Omental fat pad (tissue), 4 donors: ENCODE data around the gene RAB20. TPM values are rescaled to one million over a fixed set of nuclear protein-coding genes. Genes with fewer than 3 reads are reported as not detected.
A peak's percentile ranks its signal among the peaks of the same experiment; 100 is the strongest.
"Not testable (repeated sequence)": the region's sequence is repeated elsewhere in the genome, so short reads cannot be mapped to it uniquely, and the experiment has no call there.

ENCODE experiments used
- ATAC-seq: fragments of 150-250 bp; one replicate; pipeline ENCODE4 v1.9.1; 2016; ENCODE audit warnings: mild to moderate bottlenecking, moderate library complexity; ENCODE audit not compliant: low FRiP score
- DNase-seq: peaks from one replicate; pipeline ENCODE4 v3.0.0-alpha.2; 2019; ENCODE audit warnings: low spot score
- total RNA-seq, 4 donors: library from RNA; depleted of rRNA; stranded (reverse); fragments of >200 nt; gene quantifications; one replicate each; pipeline ENCODE4 v1.1.0, GENCODE V29; 2016
- TF ChIP-seq, protein P1 (sequence below), 3 donors: fragments of 450-650 bp; IDR thresholded peaks; one replicate each; pipeline ENCODE4 v1.5.1; 2016 to 2017; ENCODE audit warnings: antibody characterized with exemption in 3 of 3, mild to moderate bottlenecking in 3 of 3, moderate library complexity in 2 of 3

RAB20 gene
- total RNA-seq, 4 donors from 2014 or later: 34.7 to 67.9 (median 49.4) TPM

DNA sequence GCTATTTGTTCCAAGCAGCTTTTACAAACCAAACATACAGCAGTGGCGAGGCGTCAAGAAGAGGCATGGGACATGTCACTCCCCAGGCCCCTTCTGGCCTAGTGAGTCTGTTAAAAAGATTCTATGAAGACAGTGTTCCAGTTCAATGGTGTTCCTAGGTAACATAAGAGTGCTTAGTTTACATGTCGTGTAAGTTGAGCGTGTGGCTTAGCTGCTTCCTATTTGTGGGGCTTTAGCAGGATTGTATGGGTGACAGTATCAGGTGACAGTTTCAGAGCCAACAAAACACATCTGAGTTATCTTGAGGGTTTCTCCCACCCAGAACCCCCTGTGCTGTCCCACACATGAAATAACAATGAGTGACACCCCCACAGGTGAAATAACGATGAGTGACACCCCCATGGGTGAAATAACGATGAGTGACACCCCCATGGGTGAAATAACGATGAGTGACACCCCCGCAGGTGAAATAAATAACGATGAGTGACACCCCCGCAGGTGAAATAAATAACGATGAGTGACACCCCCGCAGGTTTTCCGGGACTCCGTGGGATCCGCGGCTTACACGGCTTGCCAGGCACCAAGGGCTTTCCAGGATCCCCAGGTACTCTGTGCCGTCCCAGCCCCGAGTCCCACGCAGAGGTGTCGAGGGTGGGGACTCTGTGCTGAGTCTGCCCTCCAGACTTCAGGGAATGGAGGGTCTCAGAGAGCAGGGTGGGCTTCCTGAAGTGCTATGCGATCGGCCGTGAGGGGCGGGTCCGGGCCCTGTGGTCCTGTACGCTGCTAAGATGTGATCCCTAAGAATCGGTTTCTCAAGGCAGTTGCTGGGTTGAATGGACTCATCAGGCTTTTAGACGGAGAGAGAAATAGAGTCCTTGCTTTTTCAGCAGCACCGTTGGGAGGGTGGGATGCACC, 68.6 kb downstream of the RAB20 start:
- TF ChIP-seq, protein P1, sequence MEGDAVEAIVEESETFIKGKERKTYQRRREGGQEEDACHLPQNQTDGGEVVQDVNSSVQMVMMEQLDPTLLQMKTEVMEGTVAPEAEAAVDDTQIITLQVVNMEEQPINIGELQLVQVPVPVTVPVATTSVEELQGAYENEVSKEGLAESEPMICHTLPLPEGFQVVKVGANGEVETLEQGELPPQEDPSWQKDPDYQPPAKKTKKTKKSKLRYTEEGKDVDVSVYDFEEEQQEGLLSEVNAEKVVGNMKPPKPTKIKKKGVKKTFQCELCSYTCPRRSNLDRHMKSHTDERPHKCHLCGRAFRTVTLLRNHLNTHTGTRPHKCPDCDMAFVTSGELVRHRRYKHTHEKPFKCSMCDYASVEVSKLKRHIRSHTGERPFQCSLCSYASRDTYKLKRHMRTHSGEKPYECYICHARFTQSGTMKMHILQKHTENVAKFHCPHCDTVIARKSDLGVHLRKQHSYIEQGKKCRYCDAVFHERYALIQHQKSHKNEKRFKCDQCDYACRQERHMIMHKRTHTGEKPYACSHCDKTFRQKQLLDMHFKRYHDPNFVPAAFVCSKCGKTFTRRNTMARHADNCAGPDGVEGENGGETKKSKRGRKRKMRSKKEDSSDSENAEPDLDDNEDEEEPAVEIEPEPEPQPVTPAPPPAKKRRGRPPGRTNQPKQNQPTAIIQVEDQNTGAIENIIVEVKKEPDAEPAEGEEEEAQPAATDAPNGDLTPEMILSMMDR (IDR thresholded peaks at IDR 0.05): no peak
- peak; percentile 5 for ATAC-seq
- no peak for DNase-seq

DNA sequence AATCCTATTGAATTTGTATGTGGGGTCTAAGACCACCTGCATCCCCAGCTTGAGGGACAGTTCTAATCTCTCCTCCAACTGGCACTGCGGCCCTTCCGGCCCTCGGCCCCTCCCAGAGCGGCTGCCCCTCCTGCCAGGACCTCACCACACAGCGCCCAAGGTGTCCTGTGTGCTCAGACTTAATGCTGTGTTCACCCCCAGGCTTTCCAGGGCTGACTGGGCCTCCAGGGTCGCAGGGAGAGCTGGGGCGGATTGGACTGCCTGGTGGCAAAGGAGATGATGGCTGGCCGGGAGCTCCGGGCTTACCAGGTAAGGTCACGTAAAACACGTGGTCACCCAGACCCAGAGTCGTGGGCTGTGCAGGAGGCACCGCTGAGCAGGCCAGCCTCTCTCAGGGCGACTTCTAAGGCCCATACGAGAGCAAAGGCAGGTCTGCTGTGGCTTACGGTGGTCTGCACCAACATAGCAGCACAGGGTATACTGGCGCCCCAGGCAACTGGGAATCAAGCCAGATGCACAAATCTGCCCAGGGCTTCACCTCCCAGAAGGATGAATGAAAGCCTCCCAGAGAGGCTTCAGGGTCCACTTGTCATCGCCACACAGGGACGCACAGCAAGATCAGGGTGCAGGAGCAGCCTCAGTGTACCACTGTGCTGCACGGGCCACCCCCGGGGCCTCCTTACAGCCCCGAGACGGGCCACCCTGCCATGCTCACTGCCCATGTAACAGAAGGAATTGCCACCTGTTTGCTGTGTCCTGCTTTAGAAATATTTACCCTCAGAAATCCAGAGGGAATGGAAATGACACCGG, 69.4 kb downstream of the RAB20 start:
- TF ChIP-seq, protein P1 (IDR thresholded peaks at IDR 0.05): no peak
- DNase-seq (no peak), ATAC-seq (no peak)

DNA sequence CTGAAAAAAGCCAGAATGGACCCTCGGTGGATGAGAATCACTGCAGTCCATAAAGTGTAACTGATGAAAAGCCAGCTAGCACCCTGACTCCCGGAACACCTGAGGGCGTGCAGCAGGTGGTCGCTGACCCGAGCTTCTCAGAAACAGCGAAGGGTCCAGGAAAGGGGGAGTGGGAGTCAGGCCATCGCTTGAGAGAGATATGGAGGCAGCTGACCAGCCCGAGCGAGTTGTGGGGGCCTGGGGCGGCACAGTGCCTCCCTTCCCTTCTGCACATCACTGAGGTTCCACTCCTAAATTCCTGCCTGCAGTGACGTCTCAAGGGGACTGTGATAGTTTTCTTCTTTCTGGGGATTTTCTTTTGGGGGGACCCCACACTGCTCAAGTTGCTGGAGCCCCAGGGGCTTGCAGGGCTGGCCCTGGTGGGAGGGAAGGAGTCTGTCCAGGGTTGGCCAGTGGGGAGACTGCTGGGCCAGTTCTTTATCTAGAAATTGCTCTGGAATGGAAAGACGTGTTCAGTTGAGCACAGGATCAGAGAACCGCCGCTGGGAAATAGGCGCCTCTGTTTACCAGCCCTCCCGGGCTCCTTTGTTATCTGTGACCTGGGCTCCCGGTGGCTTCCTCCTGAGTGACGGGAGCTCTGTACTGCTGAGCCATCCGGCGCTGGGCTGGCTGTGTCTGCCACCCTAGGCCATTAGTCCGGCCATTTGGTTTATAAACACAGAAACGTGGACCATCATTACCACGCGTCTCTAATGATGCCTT, 71.3 kb downstream of the RAB20 start:
- ATAC-seq (no peak), DNase-seq (no peak)
- TF ChIP-seq, protein P1 (IDR thresholded peaks at IDR 0.05): no peak

DNA sequence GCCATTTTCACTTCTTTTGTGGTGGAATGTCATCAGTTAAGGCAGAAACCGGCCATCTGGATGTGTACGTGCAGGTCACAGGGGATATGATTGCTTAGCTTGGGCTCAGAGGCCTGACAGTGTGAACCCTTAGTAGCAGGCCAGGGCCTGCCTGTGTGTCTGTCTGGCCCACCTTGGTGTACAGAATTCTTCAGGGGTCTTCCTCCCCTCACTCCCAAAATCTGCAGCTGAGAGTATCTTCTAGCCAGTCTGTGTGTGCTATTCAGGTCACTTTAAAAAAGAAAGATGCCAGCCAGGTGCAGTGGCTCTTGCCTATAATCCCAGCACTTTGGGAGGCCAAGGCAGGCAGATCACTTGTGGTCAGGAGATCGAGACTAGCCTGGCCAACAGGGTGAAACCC, 74.6 kb downstream of the RAB20 start:
- not testable (repeated sequence) for DNase-seq, ATAC-seq

DNA sequence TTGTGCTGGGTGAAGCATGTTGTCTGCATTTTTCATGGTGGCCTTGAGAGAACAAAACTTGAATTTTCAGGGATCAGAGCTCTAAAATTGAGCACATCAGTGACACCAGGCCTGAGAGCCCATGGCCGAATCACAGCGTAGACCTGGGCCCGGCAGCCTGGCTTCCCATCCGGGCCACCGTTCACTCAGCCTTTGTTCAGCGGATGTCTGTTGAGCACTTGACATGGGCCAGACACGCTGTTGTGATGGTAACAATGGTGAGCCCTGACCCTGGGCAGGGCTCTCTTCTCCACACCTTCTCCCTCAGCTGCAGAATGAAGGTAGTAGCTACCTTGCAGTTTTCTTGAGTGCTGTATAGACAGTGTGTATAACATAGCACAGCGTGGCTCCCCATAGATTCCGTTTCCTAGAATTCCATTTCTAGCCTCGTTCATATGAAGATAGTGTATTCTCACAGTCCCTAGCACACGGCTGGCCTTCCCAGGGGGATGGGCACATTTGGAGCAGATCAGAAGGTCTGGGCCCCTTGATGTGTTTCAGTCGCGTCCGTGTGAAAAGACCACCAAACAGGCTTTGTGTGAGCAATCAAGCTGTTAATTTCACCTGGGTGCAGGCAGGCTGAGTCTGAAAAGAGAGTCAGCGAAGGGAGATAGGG, 75.3 kb downstream of the RAB20 start:
- ATAC-seq: no peak
- TF ChIP-seq, protein P1 (IDR thresholded peaks at IDR 0.05): no peak
- no peak for DNase-seq

DNA sequence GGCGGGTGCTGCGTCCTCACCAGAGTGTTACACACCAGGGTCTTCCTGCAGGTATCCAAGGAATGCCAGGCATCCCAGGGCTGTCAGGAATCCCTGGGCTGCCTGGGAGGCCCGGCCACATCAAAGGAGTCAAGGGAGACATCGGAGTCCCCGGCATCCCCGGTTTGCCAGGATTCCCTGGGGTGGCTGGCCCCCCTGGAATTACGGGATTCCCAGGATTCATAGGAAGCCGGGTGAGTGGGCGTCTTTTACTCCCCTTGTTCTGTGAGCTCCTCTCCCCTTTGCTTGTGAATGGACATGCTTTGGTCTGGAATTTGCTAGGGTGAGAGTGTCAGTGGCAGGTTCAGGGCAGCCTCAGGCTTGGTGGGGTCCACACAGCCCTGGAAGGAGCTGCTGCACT, 75.9 kb downstream of the RAB20 start:
- no peak for ATAC-seq
- DNase-seq: no peak
- TF ChIP-seq, protein P1 (IDR thresholded peaks at IDR 0.05): no peak
